ENCODE data around the gene SOX13.

- TF ChIP-seq POLR2A (IDR thresholded peaks at IDR 0.05), result no peak
- no peak for TF ChIP-seq CTCF (IDR thresholded peaks at IDR 0.05)
Measured at GRCh38 chr1:204051718-204052117, 21.2 kb upstream of the SOX13 start.

Data from heart left ventricle (tissue), 13 donors.